Gastrocnemius medialis (tissue), 4 donors: ENCODE results near the gene NME2. TPM values are rescaled to one million over a fixed set of nuclear protein-coding genes. Genes with fewer than 3 reads are reported as not detected.

Experiments
- ATAC-seq, 2 donors: fragments of 150-250 bp; one replicate each; pipeline ENCODE4 v1.9.1; 2016
- DNase-seq, 2 donors: peaks; one replicate each; pipeline ENCODE4 v3.0.0-alpha.2; 2019
- H3K27ac ChIP-seq, 4 donors: fragments of 200-600 bp; sonication (generic); 1 replicate in 1 of 4; 2 replicates in 3 of 4; pipeline ENCODE4 v1.5.1; 2016 to 2018; ENCODE audit warnings: mild to moderate bottlenecking in 2 of 4, moderate library complexity in 1 of 4
- H3K27me3 ChIP-seq, 3 donors: fragments of 200-600 bp; sonication (generic) in 2 of 3; 1 replicate in 1 of 3; 2 replicates in 2 of 3; pipeline versions ENCODE4 v1.5.1 to v1.6.0; 2016 to 2019; ENCODE audit warnings: mild to moderate bottlenecking in 1 of 3, moderate library complexity in 1 of 3
- H3K36me3 ChIP-seq, 2 donors: fragments of 200-600 bp; sonication (generic) in 1 of 2; one replicate each; pipeline ENCODE4 v1.5.1; 2017 to 2018
- H3K4me1 ChIP-seq, 2 donors: fragments of 200-600 bp; sonication (generic) in 1 of 2; one replicate each; pipeline ENCODE4 v1.5.1; 2016 to 2017; ENCODE audit warnings: mild to moderate bottlenecking in 2 of 2
- H3K4me3 ChIP-seq, 4 donors: fragments of 200-600 bp; sonication (generic) in 3 of 4; 1 replicate in 1 of 4; 2 replicates in 3 of 4; pipeline ENCODE4 v1.5.1; 2016 to 2019; ENCODE audit warnings: mild to moderate bottlenecking in 2 of 4
- H3K9me3 ChIP-seq, 3 donors: fragments of 200-600 bp; sonication (generic) in 2 of 3; 1 replicate in 1 of 3; 2 replicates in 2 of 3; pipeline ENCODE4 v1.5.1; 2016 to 2019
- CTCF ChIP-seq, 5 experiments: fragments of 450-650 bp in 3 of 5; fragments of 200-600 bp in 2 of 5; sonication (generic) in 2 of 5; IDR thresholded peaks in 4 of 5; conservative IDR thresholded peaks in 1 of 5; 1 replicate in 4 of 5; 2 replicates in 1 of 5; pipeline ENCODE4 v1.5.1; 2016 to 2019; ENCODE audit warnings: antibody characterized with exemption in 5 of 5, mild to moderate bottlenecking in 3 of 5, moderate library complexity in 3 of 5
- POLR2A ChIP-seq, 2 donors: fragments of 450-650 bp; IDR thresholded peaks; one replicate each; pipeline ENCODE4 v1.6.1; 2017; ENCODE audit warnings: antibody characterized with exemption in 2 of 2, mild to moderate bottlenecking in 2 of 2, moderate library complexity in 2 of 2
- in situ Hi-C, 4 donors: fragments of 200-750 bp; cut with MboI; loops; one replicate each; pipeline versions ENCODE4 v1.15.0 to v1.8.0; 2017; ENCODE audit warnings: low sequenced_read_pairs in 4 of 4
- intact Hi-C: fragments of 100-400 bp; cut with DNase I; formaldehyde crosslinking; loops from one replicate; pipeline ENCODE4 v1.15.1; 2023; ENCODE audit warnings: low total_unique reads
- total RNA-seq, 4 donors: library from RNA; depleted of rRNA; stranded (reverse); fragments of >200 nt; gene quantifications; one replicate each; pipeline versions ENCODE4 v1.1.0 to v1.2.3, GENCODE V29; 2016

NME2 gene
- 100 to 1,000 TPM; 412 to 666 (median 508) TPM for total RNA-seq

- TF ChIP-seq POLR2A (IDR thresholded peaks at IDR 0.05) (peak; percentile 75 to 78), CTCF (IDR thresholded peaks at IDR 0.05 in 4 of 5, conservative IDR thresholded peaks at IDR 0.05 in 1 of 5) (peak in 1 of 5 experiments; percentile 16)
- Histone ChIP-seq H3K4me1 (peaks cover 4 to 16% of the 10 kb centered on the region in 2 donors), H3K27ac (peak within 1 kb of the TSS; percentile 93 to 100 (median 98)), H3K4me3 (peak within 1 kb of the TSS; percentile 80 to 97 (median 88)), H3K36me3 (peaks cover 0 to 60% of the 10 kb centered on the region in 2 donors), H3K9me3 (no peaks in the 10 kb centered on the region), H3K27me3 (no peaks in the 10 kb centered on the region)
- ATAC-seq (peak; percentile 87 to 88), DNase-seq (peak; percentile 85 to 89)
- in situ Hi-C loops (loop anchor here in 2 of 4 donors (25.0 kb wide), 1 partner anchor 304 kb away; the partner anchor contains the start of gene TOB1 (in 2 of the 2)), intact Hi-C loops (loop anchor here (1.0 to 2.0 kb wide), 2 partner anchors 13 to 94 kb away; partner anchors contain the start of genes MBTD1, NME1 and UTP18)
These were observed at the start of gene NME2 for GRCh38 chr17:51166198-51166986. NME2 (plus strand) TSS chr17:51166411; CDS start chr17:51166831, 420 bp downstream.

DNA sequence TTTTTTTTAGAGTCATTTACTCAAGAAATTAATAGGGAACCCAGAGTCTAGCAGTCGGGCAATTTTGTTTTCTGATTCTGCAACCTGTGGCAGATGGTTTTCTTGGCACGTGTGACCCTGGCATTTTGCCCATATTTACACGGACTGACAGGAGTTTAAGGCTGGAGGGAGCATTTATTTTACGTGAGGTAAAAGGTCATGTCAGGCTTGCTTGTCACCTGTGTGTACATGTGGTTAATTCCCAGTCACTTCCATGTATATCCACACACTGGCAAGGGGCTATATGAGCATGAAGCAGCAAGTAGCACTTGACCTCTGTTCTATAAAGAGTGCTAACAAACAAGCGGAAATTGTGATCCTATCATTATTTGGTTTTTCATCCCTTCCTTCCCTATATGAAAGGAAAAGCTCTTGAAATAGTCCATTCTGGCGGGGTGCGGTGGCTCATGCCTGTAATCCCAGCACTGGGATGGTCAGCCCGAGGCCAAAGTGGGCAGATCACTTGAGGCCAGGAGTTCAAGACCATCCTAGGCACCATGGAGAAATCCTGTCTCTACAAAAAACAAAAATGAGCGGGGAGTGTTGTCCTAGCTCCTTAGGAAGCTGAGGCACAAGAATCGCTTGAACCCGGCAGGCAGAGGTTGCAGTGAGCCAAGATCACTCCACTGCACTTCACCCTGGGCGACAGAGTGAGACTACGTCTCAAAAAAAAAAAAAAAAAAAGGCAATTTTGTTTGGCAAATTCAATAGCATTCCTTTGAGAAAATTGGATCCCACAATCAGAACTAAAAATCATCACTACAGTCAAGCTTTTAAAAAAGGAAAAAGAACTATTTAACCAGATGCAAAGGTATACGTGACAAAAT lies 47.6 kb upstream of the NME2 start:
- intact Hi-C loops = loop anchor here (5.0 kb wide), 1 partner anchor 41 kb away; no protein-coding TSS in a partner anchor
- Histone ChIP-seq H3K27me3 (no peaks in the 10 kb centered on the region), H3K36me3 (no peaks in the 10 kb centered on the region), H3K4me3 (peak overlapping the region; percentile 81 to 99 (median 89)), H3K4me1 (peaks cover 38% of the 10 kb centered on the region in 2 donors), H3K27ac (peak overlapping the region; percentile 99 to 100 (median 100)), H3K9me3 (no peaks in the 10 kb centered on the region)
- peak in 1 of 2 donors; percentile 4 for ATAC-seq
- TF ChIP-seq CTCF (IDR thresholded peaks at IDR 0.05 in 4 of 5, conservative IDR thresholded peaks at IDR 0.05 in 1 of 5) (no peak), POLR2A (IDR thresholded peaks at IDR 0.05) (no peak)
- DNase-seq = peak; percentile 63 to 87
- in situ Hi-C loops = loop anchor here in 1 of 4 donors (10.0 kb wide), 1 partner anchor 254 kb away; the partner anchor contains the start of gene TOB1

- no peaks in the 10 kb centered on the region for H3K36me3 ChIP-seq
- DNase-seq (peak; percentile 45 to 57), ATAC-seq (peak; percentile 6 to 19)
- H3K4me3 ChIP-seq = peak overlapping the region; percentile 81 to 99 (median 89)
- H3K27ac ChIP-seq = peak overlapping the region; percentile 99 to 100 (median 100)
- H3K4me1 ChIP-seq = peaks cover 38% of the 10 kb centered on the region in 2 donors
- in situ Hi-C loops = loop anchor here in 1 of 4 donors (10.0 kb wide), 1 partner anchor 255 kb away; the partner anchor contains the start of gene TOB1
- TF ChIP-seq CTCF (IDR thresholded peaks at IDR 0.05 in 4 of 5, conservative IDR thresholded peaks at IDR 0.05 in 1 of 5) (peak in 3 of 5 experiments; percentile 32 to 41 (median 37)), POLR2A (IDR thresholded peaks at IDR 0.05) (peak; percentile 36 to 41)
- no peaks in the 10 kb centered on the region for H3K27me3 ChIP-seq
- intact Hi-C loops = loop anchor here (2.0 to 5.0 kb wide), 2 partner anchors 42 to 253 kb away; partner anchors contain the start of gene TOB1
- no peaks in the 10 kb centered on the region for H3K9me3 ChIP-seq
These were observed 46.5 kb upstream of the NME2 start for GRCh38 chr17:51119415-51120356.
